Activated T-cell treated with anti-CD3 and anti-CD28 coated beads, Interleukin-2, amount 50 U/mL, for 4 hours (primary cell): ENCODE results near the gene TNFRSF17. TPM values are rescaled to one million over a fixed set of nuclear protein-coding genes. Genes with fewer than 3 reads are reported as not detected.
"Not testable (repeated sequence)": the region's sequence is repeated elsewhere in the genome, so short reads cannot be mapped to it uniquely, and the experiment has no call there.

Experiments
- ATAC-seq, 2 donors: fragments of 200-7000 bp; cut with Tn5 transposase; one replicate each; pipeline ENCODE4 v1.10.0; 2021
- DNase-seq: peaks from one replicate; pipeline ENCODE4 v3.0.0-alpha.2; 2020
- H3K27me3 Mint-ChIP-seq: one replicate; pipeline ENCODE4 v1.8.0; 2021; ENCODE audit warnings: low read depth, mixed read lengths
- H3K36me3 Mint-ChIP-seq: one replicate; pipeline ENCODE4 v1.8.0; 2022; ENCODE audit warnings: mixed read lengths; ENCODE audit not compliant: insufficient read depth
- H3K4me1 Mint-ChIP-seq: one replicate; pipeline ENCODE4 v1.8.0; 2021; ENCODE audit warnings: low read depth, mixed read lengths
- H3K4me3 Mint-ChIP-seq: one replicate; pipeline ENCODE4 v1.8.0; 2021; ENCODE audit warnings: mild to moderate bottlenecking, moderate library complexity, mixed read lengths
- H3K9me3 Mint-ChIP-seq: one replicate; pipeline ENCODE4 v1.8.0; 2021; ENCODE audit warnings: mixed read lengths
- total RNA-seq, 3 donors: library from RNA; stranded (reverse); gene quantifications; one replicate each; pipeline ENCODE4 v1.2.1, GENCODE V29; 2021

The TNFRSF17 gene
- total RNA-seq: not detected

GRCh38 chr16:11964761-11965551 is at the start of gene TNFRSF17:
Gene TNFRSF17, plus strand, starts transcription at chr16:11965210. Its CDS starts 115 bp downstream, at chr16:11965325.
- no peak for ATAC-seq
- Mint-ChIP-seq H3K9me3 (no peaks in the 10 kb centered on the region), H3K27me3 (peaks cover 2% of the 10 kb centered on the region), H3K4me1 (no peaks in the 10 kb centered on the region), H3K36me3 (no peaks in the 10 kb centered on the region), H3K4me3 (no peak within 1 kb of the TSS)
- DNase-seq: no peak

- Mint-ChIP-seq H3K4me3 (peak within 1 kb of the TSS; percentile 96), H3K36me3 (peaks cover 15% of the 10 kb centered on the region), H3K4me1 (peaks cover 35% of the 10 kb centered on the region), H3K9me3 (no peaks in the 10 kb centered on the region), H3K27me3 (peaks cover 2% of the 10 kb centered on the region)
- ATAC-seq (peak; percentile 88 to 92), DNase-seq (peak; percentile 99)
Observed at GRCh38 chr16:11915644-11916523, 49.1 kb upstream of the TNFRSF17 start, which contains the start of gene GSPT1. Gene GSPT1, minus strand, starts transcription at chr16:11915956. Its CDS starts 236 bp downstream, at chr16:11915720.

- H3K4me1 Mint-ChIP-seq: peaks cover 34% of the 10 kb centered on the region
- H3K27me3 Mint-ChIP-seq: peaks cover 2% of the 10 kb centered on the region
- peak overlapping the region; percentile 86 for H3K4me3 Mint-ChIP-seq
Observed at GRCh38 chr16:11916524-11917285, 48.3 kb upstream of the TNFRSF17 start.

DNA sequence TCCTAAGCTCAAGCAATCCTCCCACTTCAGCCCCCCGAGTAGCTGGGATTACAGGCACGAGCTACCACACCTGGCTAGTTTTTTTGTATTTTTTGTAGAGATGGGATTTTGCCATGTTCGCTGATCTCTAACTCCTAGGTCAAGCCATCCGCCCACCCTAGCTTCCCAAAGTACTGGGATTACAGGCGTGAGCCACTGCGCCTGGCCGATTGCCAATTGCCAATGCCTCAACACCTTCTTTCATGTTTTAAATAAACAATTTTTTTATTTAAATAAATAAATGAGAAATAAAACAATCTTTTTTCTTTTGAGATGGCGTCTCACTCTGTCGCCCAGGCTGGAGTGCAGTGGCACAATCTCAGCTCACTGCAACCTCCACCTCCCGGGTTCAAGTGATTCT is 41.0 kb upstream of the TNFRSF17 start:
- not testable (repeated sequence) for H3K36me3 Mint-ChIP-seq, DNase-seq, H3K9me3 Mint-ChIP-seq, H3K4me3 Mint-ChIP-seq, ATAC-seq, H3K4me1 Mint-ChIP-seq, H3K27me3 Mint-ChIP-seq

More at GRCh38 chr16:11916524-11917285, 48.3 kb upstream of the TNFRSF17 start:
- DNase-seq (no peak), ATAC-seq (no peak)
- Mint-ChIP-seq H3K36me3 (peaks cover 15% of the 10 kb centered on the region), H3K9me3 (no peaks in the 10 kb centered on the region)

DNA sequence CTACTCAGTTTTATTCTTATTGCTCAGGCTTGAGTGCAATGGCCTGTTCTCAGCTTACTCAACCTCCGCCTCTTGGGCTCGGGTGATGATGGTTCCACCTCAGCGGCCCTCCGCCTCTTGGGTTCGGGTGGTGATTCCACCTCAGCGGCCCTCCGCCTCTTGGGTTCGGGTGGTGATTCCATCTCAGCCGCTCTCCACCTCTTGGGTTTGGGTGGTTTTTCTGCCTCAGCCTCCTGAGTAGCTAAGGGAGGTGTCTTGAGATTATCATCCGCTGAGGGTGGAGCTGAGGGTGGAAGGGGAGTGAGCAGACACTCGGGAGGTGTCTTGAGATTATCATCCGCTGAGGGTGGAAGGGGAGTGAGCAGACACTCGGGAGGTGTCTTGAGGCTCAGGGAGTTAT is 37.7 kb upstream of the TNFRSF17 start:
- H3K4me3 Mint-ChIP-seq, H3K4me1 Mint-ChIP-seq: not testable (repeated sequence)

DNA sequence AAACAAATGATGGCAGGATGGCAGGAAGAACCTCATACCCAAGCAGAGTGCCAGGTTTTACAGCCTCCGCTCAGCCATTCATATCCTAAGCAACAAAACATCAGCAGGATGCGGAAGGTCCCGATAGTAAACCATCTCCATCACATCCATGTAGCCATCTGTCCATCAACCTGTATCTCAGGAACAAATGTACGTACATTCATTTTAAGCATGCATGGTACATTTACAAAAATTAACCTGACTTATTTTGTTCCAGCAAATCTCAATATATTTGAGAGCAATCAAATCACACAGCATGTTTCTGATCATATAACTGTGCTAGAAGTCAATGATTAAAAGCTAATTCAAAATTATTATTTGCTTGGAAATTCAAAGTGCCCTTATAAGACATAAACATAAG is 23.1 kb upstream of the TNFRSF17 start, which contains the start of gene NPIPB2:
Gene NPIPB2, minus strand, starts transcription at position 101 of the 400 bp plus-strand sequence. Its CDS starts 0 bp downstream, at position 101.
- not testable (repeated sequence) for ATAC-seq, H3K27me3 Mint-ChIP-seq, H3K4me3 Mint-ChIP-seq, DNase-seq, H3K36me3 Mint-ChIP-seq, H3K4me1 Mint-ChIP-seq, H3K9me3 Mint-ChIP-seq

More for the DNA sequence above, 37.7 kb upstream of the TNFRSF17 start:
- ATAC-seq, DNase-seq, H3K9me3 Mint-ChIP-seq, H3K27me3 Mint-ChIP-seq, H3K36me3 Mint-ChIP-seq: not testable (repeated sequence)

GRCh38 chr16:11946433-11946832 is 18.6 kb upstream of the TNFRSF17 start:
- ATAC-seq (no peak), DNase-seq (no peak)
- Mint-ChIP-seq H3K4me1 (no peaks in the 10 kb centered on the region), H3K4me3 (no peak overlapping the region), H3K36me3 (no peaks in the 10 kb centered on the region), H3K9me3 (no peaks in the 10 kb centered on the region), H3K27me3 (no peaks in the 10 kb centered on the region)

DNA sequence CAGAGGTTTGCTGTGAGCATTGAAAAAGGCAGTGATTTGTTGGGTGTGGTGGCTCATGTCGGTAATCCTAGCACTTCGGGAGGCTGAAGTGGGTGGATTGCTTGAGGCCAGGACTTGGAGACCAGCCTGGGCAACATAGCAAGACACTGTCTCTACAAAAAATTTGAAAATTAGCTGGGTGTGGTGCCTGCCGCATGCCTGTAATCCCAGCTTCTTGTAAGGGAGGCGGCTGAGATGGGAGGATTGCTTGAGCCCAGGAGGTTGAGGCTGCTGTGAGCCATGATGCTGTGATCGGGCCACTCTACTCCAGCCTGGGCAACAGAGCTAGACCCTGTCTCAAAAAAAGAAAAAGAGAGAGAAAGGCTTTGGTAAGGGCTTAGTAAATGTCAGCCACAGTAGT is 16.2 kb upstream of the TNFRSF17 start:
- no peak for DNase-seq
- H3K9me3 Mint-ChIP-seq: no peaks in the 10 kb centered on the region

DNA sequence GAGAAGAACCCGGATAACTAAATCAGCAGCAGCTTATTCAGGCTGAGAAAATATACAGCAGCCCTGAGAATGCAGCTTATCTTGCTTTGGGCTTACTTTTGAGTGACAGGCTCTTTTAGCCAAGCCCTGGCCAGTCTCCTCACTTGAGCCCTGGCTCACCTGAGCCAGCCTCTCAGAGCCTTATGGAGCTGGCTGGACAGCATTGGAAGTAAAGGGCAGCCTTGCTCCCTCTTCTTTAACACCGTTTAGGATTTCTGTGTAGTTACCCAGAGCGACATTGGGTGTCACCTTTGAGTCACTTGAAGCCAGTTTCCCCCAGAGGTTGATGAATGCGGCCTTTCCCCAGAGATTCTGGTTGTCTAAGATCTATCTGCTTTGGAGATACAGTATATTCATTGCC is 15.5 kb upstream of the TNFRSF17 start:
- no peaks in the 10 kb centered on the region for H3K4me1 Mint-ChIP-seq
- H3K36me3 Mint-ChIP-seq: no peaks in the 10 kb centered on the region
- ATAC-seq: no peak
- no peaks in the 10 kb centered on the region for H3K9me3 Mint-ChIP-seq
- H3K4me3 Mint-ChIP-seq: no peak overlapping the region
- no peak for DNase-seq
- no peaks in the 10 kb centered on the region for H3K27me3 Mint-ChIP-seq

More for the DNA sequence above, 16.2 kb upstream of the TNFRSF17 start:
- ATAC-seq: no peak
- H3K4me3 Mint-ChIP-seq: no peak overlapping the region
- H3K36me3 Mint-ChIP-seq: no peaks in the 10 kb centered on the region
- no peaks in the 10 kb centered on the region for H3K4me1 Mint-ChIP-seq
- no peaks in the 10 kb centered on the region for H3K27me3 Mint-ChIP-seq

DNA sequence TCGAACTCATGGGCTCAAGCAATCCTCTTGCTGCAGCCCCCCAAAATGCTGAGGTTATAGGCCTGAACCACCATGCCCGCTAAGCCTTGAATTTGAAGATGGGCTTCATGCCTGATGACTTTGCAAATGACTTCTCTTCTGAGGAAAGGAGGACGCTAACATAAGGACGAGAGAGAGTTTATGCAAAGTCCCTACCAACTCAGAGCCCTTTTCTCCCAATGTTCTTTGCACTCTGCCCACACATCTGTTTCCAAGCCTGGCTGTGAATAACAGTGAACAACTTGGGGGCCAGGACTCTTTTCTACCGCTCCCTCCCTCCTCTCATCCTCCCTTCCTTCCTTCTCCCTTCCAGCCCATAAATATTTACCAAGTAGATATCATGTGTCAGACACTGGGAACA is 14.6 kb upstream of the TNFRSF17 start:
- ATAC-seq: no peak
- no peaks in the 10 kb centered on the region for H3K27me3 Mint-ChIP-seq
- DNase-seq: no peak
- no peaks in the 10 kb centered on the region for H3K4me1 Mint-ChIP-seq
- no peaks in the 10 kb centered on the region for H3K36me3 Mint-ChIP-seq
- no peaks in the 10 kb centered on the region for H3K9me3 Mint-ChIP-seq
- no peak overlapping the region for H3K4me3 Mint-ChIP-seq

GRCh38 chr16:11953576-11953975 is 11.4 kb upstream of the TNFRSF17 start:
- not testable (repeated sequence) for DNase-seq, H3K27me3 Mint-ChIP-seq, ATAC-seq, H3K9me3 Mint-ChIP-seq, H3K36me3 Mint-ChIP-seq, H3K4me1 Mint-ChIP-seq, H3K4me3 Mint-ChIP-seq

GRCh38 chr16:11955713-11956123 is 9.3 kb upstream of the TNFRSF17 start:
- Mint-ChIP-seq H3K36me3 (no peaks in the 10 kb centered on the region), H3K9me3 (no peaks in the 10 kb centered on the region), H3K4me3 (no peak overlapping the region), H3K27me3 (no peaks in the 10 kb centered on the region), H3K4me1 (no peaks in the 10 kb centered on the region)
- DNase-seq: no peak
- ATAC-seq: no peak

DNA sequence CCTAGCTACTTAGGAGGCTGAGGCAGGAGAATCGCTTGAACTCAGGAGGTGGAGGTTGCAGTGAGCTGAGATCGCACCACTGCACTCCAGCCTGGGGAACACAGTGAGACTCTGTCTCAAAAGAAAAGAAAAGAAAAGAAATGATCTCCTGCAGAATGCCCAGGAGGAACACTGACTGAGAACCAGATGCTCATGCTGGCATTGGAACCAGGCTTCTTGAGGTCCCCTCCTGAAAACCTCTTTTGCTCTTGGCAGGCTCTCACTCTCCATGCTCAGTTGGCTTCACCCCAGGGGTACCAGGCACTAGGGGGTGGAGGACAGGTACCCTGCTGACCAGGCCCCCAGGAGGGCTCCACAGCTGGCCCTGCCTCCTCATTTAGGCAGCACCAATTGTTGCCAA is 8.5 kb upstream of the TNFRSF17 start:
- H3K36me3 Mint-ChIP-seq: no peaks in the 10 kb centered on the region
- H3K9me3 Mint-ChIP-seq: no peaks in the 10 kb centered on the region
- ATAC-seq (no peak), DNase-seq (no peak)
- no peaks in the 10 kb centered on the region for H3K27me3 Mint-ChIP-seq
- H3K4me1 Mint-ChIP-seq: no peaks in the 10 kb centered on the region
- no peak overlapping the region for H3K4me3 Mint-ChIP-seq
